Activated CD8-positive, alpha-beta T cell treated with anti-CD3 and anti-CD28 coated beads for 36 hours (primary cell): ENCODE results near the gene CEBPE. TPM values are rescaled to one million over a fixed set of nuclear protein-coding genes. Genes with fewer than 3 reads are reported as not detected.
"Not testable (repeated sequence)": the region's sequence is repeated elsewhere in the genome, so short reads cannot be mapped to it uniquely, and the experiment has no call there.

Experiments
- ATAC-seq: fragments of 200-7000 bp; cut with Tn5 transposase; one replicate; pipeline ENCODE4 v1.10.0; 2021; ENCODE audit warnings: mild to moderate bottlenecking, moderate library complexity
- CTCF ChIA-PET: fragments of 350-600 bp; sonication (Branson Sonifier 250); formaldehyde crosslinking; loops from one replicate; lab custom pipeline; 2021; ENCODE audit warnings: antibody characterized with exemption; lab: Charles Lee
- POLR2A ChIA-PET: fragments of 350-600 bp; sonication (Branson Sonifier 250); formaldehyde crosslinking; loops from one replicate; lab custom pipeline; 2021; ENCODE audit warnings: antibody characterized with exemption; lab: Charles Lee
- DNase-seq: peaks from one replicate; pipeline ENCODE4 v3.0.0-alpha.2; 2020
- H3K27ac Mint-ChIP-seq: one replicate; pipeline ENCODE4 v1.8.0; 2021; ENCODE audit warnings: mild to moderate bottlenecking, mixed read lengths
- H3K27me3 Mint-ChIP-seq: one replicate; pipeline ENCODE4 v1.8.0; 2021; ENCODE audit warnings: mixed read lengths
- H3K36me3 Mint-ChIP-seq: one replicate; pipeline ENCODE4 v1.8.0; 2021; ENCODE audit warnings: low read depth, mixed read lengths
- H3K4me1 Mint-ChIP-seq: one replicate; pipeline ENCODE4 v1.8.0; 2021; ENCODE audit warnings: low read depth, mixed read lengths
- H3K4me3 Mint-ChIP-seq: one replicate; pipeline ENCODE4 v1.8.0; 2021; ENCODE audit warnings: mild to moderate bottlenecking, moderate library complexity, mixed read lengths
- H3K9me3 Mint-ChIP-seq: one replicate; pipeline ENCODE4 v1.8.0; 2021; ENCODE audit warnings: mixed read lengths
- intact Hi-C: fragments of 100-400 bp; cut with micrococcal nuclease; formaldehyde crosslinking; loops from one replicate; pipeline ENCODE4 v1.10.0; 2022
- total RNA-seq, 2 experiments: library from RNA; stranded (reverse); gene quantifications; one replicate each; pipeline ENCODE4 v1.2.3, GENCODE V29; 2021
- TF ChIP-seq, protein P1 (sequence below): fragments of 200-600 bp; IDR thresholded peaks from one replicate; pipeline ENCODE4 v1.8.0; 2022; ENCODE audit warnings: antibody characterized with exemption, mild to moderate bottlenecking

CEBPE gene
- total RNA-seq, 2 experiments from 2014 or later = 0.27 to 0.34 TPM

DNA sequence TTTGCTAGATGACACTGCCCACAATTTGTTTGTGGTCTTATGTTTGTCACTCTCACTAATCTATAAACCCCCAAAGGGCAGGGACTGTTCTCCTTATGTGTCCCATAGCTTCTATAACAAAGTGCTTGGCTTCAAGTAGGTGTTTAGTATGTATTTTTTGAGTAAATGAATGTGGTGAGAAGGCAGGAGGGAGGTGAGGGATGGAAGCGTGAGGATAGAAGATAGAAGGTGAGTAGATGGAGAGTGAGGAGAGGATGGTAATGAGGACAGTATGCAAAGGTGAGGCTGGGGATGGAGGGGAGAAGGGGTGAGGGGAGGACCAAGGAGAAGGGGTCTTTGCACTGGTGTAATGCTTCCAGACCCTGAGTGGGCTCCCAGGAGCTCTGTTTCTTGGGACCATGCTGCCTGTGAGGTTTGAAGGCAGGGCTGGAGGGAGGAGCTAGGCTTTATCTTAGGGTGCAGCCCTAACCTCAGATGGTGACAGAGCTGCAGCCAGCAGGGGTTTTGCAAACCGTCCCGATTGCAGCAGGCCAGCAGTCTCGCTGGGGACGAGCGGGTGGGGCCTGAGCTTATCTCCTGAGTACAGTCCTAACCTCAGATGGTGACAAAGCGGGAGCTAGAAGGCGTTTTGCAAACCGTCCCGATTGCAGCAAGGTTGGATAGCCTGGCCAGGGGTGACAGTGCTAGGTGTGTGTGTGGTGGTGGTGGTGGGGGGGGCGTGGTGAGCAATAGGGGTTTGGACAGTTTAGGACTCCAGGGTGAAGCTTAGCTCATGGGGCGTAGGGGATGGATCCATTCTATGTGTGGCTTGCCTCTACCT lies 6.5 kb downstream of the CEBPE start:
- ATAC-seq (no peak), DNase-seq (no peak)
- POLR2A ChIA-PET = interaction anchor here (0.9 to 1.6 kb wide), 4 partner anchors 13 to 54 kb away, joined by 3 to 4 read pairs (median 4); partner anchors contain the start of genes ACIN1 and C14orf119
- Mint-ChIP-seq H3K9me3 (no peaks in the 10 kb centered on the region), H3K36me3 (no peaks in the 10 kb centered on the region), H3K27ac (no peak overlapping the region), H3K27me3 (no peaks in the 10 kb centered on the region), H3K4me3 (no peak overlapping the region), H3K4me1 (peaks cover 10% of the 10 kb centered on the region)
- TF ChIP-seq, protein P1, sequence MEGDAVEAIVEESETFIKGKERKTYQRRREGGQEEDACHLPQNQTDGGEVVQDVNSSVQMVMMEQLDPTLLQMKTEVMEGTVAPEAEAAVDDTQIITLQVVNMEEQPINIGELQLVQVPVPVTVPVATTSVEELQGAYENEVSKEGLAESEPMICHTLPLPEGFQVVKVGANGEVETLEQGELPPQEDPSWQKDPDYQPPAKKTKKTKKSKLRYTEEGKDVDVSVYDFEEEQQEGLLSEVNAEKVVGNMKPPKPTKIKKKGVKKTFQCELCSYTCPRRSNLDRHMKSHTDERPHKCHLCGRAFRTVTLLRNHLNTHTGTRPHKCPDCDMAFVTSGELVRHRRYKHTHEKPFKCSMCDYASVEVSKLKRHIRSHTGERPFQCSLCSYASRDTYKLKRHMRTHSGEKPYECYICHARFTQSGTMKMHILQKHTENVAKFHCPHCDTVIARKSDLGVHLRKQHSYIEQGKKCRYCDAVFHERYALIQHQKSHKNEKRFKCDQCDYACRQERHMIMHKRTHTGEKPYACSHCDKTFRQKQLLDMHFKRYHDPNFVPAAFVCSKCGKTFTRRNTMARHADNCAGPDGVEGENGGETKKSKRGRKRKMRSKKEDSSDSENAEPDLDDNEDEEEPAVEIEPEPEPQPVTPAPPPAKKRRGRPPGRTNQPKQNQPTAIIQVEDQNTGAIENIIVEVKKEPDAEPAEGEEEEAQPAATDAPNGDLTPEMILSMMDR = no peak
- CTCF ChIA-PET = interaction anchor here (1.0 to 5.1 kb wide), 10 partner anchors 8 to 141 kb away, joined by 3 to 41 read pairs (median 6); no protein-coding TSS in a partner anchor
- intact Hi-C loops = no loop called here

DNA sequence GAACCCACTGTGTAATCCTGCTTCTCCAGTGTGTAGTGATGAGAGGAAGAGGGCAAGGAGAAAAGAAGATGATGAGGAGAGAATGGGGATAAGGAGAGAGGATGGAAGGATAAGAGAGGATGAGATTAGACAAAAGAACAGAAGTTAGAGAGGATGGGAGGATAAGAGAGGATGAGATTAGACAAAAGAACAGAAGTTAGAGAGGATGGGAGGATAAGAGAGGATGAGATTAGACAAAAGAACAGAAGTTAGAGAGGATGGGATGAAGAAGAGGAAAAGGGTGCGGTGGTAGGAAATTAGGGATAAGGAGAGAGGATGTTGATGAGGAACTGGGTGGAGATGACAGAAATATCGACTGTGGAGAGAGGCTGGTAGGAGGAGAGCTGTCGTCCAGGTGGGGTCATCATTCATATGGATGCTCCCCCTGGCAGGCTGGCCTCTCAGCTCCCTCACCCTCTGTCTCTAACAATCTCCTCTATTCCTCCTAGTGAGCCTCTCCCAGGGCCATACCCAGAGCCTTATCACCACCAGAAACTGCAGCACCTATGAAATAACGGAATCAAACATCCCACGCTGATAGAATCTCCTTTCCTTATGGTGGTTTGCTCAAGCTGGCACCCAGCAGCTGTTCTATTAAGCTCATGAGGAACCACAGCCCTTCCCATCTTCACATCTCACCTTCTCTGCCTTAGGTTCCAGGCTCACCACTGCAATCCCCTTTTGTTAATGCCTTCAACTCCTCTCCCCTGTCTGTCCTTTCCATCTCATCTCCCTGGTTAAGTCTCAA lies 8.3 kb downstream of the CEBPE start:
- CTCF ChIA-PET = interaction anchor here (0.8 to 5.1 kb wide), 9 partner anchors 10 to 125 kb away, joined by 3 to 41 read pairs (median 17); no protein-coding TSS in a partner anchor

DNA sequence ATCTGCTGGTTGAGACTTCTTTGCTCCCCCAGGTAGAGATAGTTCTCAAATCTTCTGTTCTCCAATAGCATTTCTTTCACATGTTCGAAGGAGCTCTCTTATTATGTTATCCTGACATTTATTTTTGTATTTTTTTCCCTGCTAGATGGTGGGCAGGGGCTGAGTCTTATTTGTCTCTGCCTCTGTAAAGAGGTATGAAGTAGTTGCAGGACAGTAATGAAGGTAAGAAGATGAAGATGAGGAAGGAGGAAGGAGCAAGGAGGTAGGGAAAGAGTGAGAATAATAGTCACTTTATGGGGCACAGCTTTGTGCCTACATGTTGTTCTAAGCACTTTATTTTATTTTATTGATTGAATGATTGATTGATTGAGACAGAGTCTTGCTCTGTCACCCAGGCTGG lies 9.3 kb downstream of the CEBPE start:
- H3K27me3 Mint-ChIP-seq = no peaks in the 10 kb centered on the region
- ATAC-seq (no peak), DNase-seq (no peak)
- TF ChIP-seq, protein P1 = peak; percentile 0
- H3K36me3 Mint-ChIP-seq = no peaks in the 10 kb centered on the region
- no peak overlapping the region for H3K4me3 Mint-ChIP-seq
- ChIA-PET CTCF (interaction anchor here (1.1 to 5.1 kb wide), 9 partner anchors 10 to 270 kb away, joined by 4 to 41 read pairs (median 17); partner anchors contain the start of gene ACIN1), POLR2A (interaction anchor here (0.6 to 1.7 kb wide), 2 partner anchors 15 to 33 kb away, joined by 3 to 4 read pairs; partner anchors contain the start of genes ACIN1 and C14orf119)
- H3K4me1 Mint-ChIP-seq = peaks cover under 1% of the 10 kb centered on the region
- intact Hi-C loops = no loop called here
- H3K9me3 Mint-ChIP-seq = no peaks in the 10 kb centered on the region
- no peak overlapping the region for H3K27ac Mint-ChIP-seq

More for the DNA sequence above, 8.3 kb downstream of the CEBPE start:
- H3K9me3 Mint-ChIP-seq = no peaks in the 10 kb centered on the region
- peaks cover 5% of the 10 kb centered on the region for H3K4me1 Mint-ChIP-seq
- POLR2A ChIA-PET = interaction anchor here (0.6 to 1.6 kb wide), 2 partner anchors 11 to 32 kb away, joined by 3 to 4 read pairs; no protein-coding TSS in a partner anchor
- DNase-seq (no peak), ATAC-seq (no peak)
- no peaks in the 10 kb centered on the region for H3K27me3 Mint-ChIP-seq
- H3K36me3 Mint-ChIP-seq = no peaks in the 10 kb centered on the region
- TF ChIP-seq, protein P1 = no peak
- H3K27ac Mint-ChIP-seq = no peak overlapping the region
- intact Hi-C loops = no loop called here
- no peak overlapping the region for H3K4me3 Mint-ChIP-seq

DNA sequence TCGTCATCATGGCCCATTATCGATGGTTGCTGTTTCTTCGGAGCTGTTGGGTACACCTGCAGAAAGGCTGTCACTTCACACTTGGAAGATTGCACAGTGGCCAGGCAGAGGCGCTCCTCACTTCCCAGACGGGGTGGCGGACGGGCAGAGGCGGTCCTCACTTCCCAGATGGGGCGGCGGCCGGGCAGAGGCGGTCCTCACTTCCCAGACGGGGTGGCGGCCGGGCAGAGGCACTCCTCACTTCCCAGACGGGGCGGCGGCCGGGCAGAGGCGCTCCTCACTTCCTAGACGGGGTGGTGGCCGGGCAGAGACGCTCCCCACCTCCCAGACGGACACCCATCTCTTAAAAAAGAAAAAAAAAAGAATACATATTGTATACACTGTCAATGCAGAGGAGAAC lies 10.9 kb downstream of the CEBPE start:
- POLR2A ChIA-PET = interaction anchor here (0.7 to 1.7 kb wide), 2 partner anchors 13 to 42 kb away, joined by 4 read pairs; partner anchors contain the start of genes ACIN1 and C14orf119
- ATAC-seq, DNase-seq, H3K27me3 Mint-ChIP-seq, intact Hi-C loops, H3K36me3 Mint-ChIP-seq, H3K4me3 Mint-ChIP-seq, H3K4me1 Mint-ChIP-seq, H3K27ac Mint-ChIP-seq, H3K9me3 Mint-ChIP-seq: not testable (repeated sequence)
- CTCF ChIA-PET = interaction anchor here (0.6 to 4.9 kb wide), 8 partner anchors 9 to 125 kb away, joined by 3 to 35 read pairs (median 10); partner anchors contain the start of genes ACIN1 and C14orf119

DNA sequence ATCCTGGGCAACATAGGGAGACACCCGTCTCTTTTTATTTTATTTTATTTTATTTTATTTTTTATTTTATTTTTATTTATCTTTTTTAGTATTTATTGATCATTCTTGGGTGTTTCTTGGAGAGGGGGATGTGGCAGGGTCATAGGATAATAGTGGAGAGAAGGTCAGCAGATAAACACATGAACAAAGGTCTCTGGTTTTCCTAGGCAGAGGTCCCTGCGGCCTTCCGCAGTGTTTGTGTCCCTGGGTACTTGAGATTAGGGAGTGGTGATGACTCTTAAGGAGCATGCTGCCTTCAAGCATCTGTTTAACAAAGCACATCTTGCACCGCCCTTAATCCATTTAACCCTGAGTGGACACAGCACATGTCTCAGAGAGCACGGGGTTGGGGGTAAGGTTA lies 11.4 kb downstream of the CEBPE start:
- DNase-seq, H3K4me1 Mint-ChIP-seq, H3K27me3 Mint-ChIP-seq, H3K4me3 Mint-ChIP-seq, ATAC-seq, H3K36me3 Mint-ChIP-seq, H3K9me3 Mint-ChIP-seq, H3K27ac Mint-ChIP-seq, POLR2A ChIA-PET, intact Hi-C loops: not testable (repeated sequence)
- CTCF ChIA-PET = interaction anchor here (3.0 kb wide), 1 partner anchor 39 kb away, joined by 20 read pairs; no protein-coding TSS in a partner anchor
